Activated CD8-positive, alpha-beta memory T cell treated with anti-CD3 and anti-CD28 coated beads, Interleukin-2, amount 10 ng/mL, durations not matched to agents 7 days and 5 days (primary cell): ENCODE measurements around the gene CEP350. TPM values are rescaled to one million over a fixed set of nuclear protein-coding genes. Genes with fewer than 3 reads are reported as not detected.
"Not testable (repeated sequence)": the region's sequence is repeated elsewhere in the genome, so short reads cannot be mapped to it uniquely, and the experiment has no call there.

Source experiments
- ATAC-seq: fragments of 150-1000 bp; cut with Tn5 transposase; one replicate; pipeline ENCODE4 v1.10.0; 2021; ENCODE audit warnings: moderate library complexity
- CTCF ChIA-PET: fragments of 350-600 bp; sonication (Branson Sonifier 250); formaldehyde crosslinking; loops from one replicate; lab custom pipeline; 2021; ENCODE audit warnings: antibody characterized with exemption; lab: Charles Lee
- DNase-seq: peaks from one replicate; pipeline ENCODE4 v3.0.0-alpha.2; 2020
- H3K27ac Mint-ChIP-seq: one replicate; pipeline ENCODE4 v1.8.0; 2021; ENCODE audit warnings: mild to moderate bottlenecking, mixed read lengths
- H3K27me3 Mint-ChIP-seq: one replicate; pipeline ENCODE4 v1.8.0; 2021; ENCODE audit warnings: mixed read lengths
- H3K36me3 Mint-ChIP-seq: one replicate; pipeline ENCODE4 v1.8.0; 2021; ENCODE audit warnings: mild to moderate bottlenecking, mixed read lengths
- H3K4me1 Mint-ChIP-seq: one replicate; pipeline ENCODE4 v1.8.0; 2021; ENCODE audit warnings: mixed read lengths
- H3K4me3 Mint-ChIP-seq: one replicate; pipeline ENCODE4 v1.8.0; 2021; ENCODE audit warnings: mild to moderate bottlenecking, moderate library complexity, mixed read lengths
- H3K9me3 Mint-ChIP-seq: one replicate; pipeline ENCODE4 v1.8.0; 2022; ENCODE audit warnings: low read depth, mixed read lengths
- total RNA-seq, 2 experiments: library from RNA; stranded (reverse); gene quantifications; one replicate each; pipeline ENCODE4 v1.2.3, GENCODE V29; 2021

CEP350 gene
- total RNA-seq, 2 experiments from 2014 or later: 50.7 to 61.7 TPM

DNA sequence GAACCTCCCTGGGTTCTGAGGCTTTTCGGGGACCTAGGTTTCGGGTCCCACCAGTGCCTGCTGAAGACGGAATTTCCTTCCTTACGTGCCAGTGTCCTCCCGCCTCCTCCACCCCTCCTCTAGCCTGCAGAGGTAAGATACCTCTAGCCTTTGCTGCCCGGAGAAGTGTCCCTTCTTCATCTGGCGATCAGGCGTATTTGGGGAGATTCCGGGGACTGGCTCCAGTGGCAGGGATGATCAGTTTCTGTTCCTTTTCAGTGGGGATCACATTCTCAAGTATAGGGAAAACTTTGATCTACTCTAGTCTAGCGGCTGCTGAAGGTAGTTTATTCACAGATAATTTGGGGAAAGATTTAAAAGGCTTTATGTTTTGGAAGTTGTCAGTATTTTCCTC, 674 bp downstream of the CEP350 start:
- peaks cover 41% of the 10 kb centered on the region for H3K4me1 Mint-ChIP-seq
- no peaks in the 10 kb centered on the region for H3K9me3 Mint-ChIP-seq
- H3K4me3 Mint-ChIP-seq: peak overlapping the region; percentile 80
- no peak for ATAC-seq
- no peak for DNase-seq
- CTCF ChIA-PET: interaction anchor here (0.6 to 0.9 kb wide), 3 partner anchors 18 to 97 kb away, joined by 3 read pairs; no protein-coding TSS in a partner anchor
- H3K27me3 Mint-ChIP-seq: no peaks in the 10 kb centered on the region
- peak overlapping the region; percentile 85 for H3K27ac Mint-ChIP-seq
- H3K36me3 Mint-ChIP-seq: peaks cover 1% of the 10 kb centered on the region

DNA sequence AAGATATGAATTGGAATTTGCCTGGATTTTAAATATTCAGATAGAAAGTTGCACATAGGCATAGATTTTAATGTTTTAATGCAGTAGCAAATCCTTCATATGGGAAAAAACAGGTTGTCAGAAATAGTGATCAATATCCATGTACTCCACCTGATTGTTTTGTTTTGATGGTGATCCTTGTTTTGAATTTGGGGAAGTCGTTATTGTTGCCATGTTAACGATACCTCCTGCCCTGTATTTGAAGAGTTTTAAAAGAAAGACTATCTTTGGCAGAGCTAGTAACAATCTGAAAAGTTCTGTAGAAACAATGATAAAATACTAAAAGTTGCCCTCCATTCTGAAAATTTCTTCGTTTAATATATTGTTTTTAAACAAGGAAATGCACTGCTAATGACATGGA, 1.1 kb downstream of the CEP350 start:
- CTCF ChIA-PET: interaction anchor here (0.6 to 0.9 kb wide), 3 partner anchors 17 to 96 kb away, joined by 3 read pairs; no protein-coding TSS in a partner anchor
- Mint-ChIP-seq H3K27ac (peak overlapping the region; percentile 85), H3K27me3 (no peaks in the 10 kb centered on the region), H3K4me1 (peaks cover 41% of the 10 kb centered on the region), H3K36me3 (peaks cover 1% of the 10 kb centered on the region), H3K4me3 (peak overlapping the region; percentile 80), H3K9me3 (no peaks in the 10 kb centered on the region)
- ATAC-seq (no peak), DNase-seq (no peak)

DNA sequence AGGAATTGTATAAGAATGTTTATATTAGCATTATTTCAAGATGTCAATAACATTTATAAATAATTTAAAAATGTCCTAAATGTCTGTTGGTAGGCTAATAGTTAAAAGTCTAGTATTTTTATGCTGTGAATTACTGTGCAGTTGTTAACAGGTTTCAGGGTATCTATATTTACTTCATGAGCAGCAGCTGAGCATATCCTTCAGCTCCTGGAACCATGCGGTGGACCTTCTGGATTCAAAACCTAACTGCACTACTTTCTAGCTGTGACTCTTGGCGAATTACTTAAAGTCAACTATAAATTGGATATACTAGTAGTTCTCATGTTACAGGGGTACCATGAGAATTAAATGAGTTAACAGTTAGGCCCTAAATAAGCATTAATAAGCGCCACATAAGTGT, 3.7 kb downstream of the CEP350 start:
- CTCF ChIA-PET: no interaction called here
- DNase-seq: no peak
- Mint-ChIP-seq H3K36me3 (peaks cover 16% of the 10 kb centered on the region), H3K4me3 (no peak overlapping the region), H3K27ac (no peak overlapping the region), H3K9me3 (no peaks in the 10 kb centered on the region), H3K27me3 (no peaks in the 10 kb centered on the region), H3K4me1 (peaks cover 27% of the 10 kb centered on the region)
- ATAC-seq: no peak

DNA sequence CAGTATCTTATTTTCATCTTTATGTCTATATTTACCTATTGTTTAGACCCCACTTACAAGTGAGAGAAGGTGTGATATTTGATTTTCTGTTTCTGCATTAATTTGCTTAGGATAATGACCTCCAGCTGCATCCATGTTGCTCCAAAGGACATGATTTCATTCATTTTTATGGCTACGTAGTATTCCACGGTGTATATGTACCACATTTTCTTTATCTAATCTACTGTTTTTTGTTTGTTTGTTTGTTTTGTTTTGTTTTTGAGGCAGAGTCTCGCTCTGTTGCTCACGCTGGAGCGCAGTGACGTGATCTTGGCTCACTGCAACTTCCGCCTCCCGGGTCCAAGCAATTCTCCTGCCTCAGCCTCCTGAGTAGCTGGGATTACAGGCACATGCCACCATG, 7.6 kb downstream of the CEP350 start:
- H3K27ac Mint-ChIP-seq, H3K4me3 Mint-ChIP-seq, CTCF ChIA-PET, H3K27me3 Mint-ChIP-seq, ATAC-seq, H3K9me3 Mint-ChIP-seq, DNase-seq: not testable (repeated sequence)
- Mint-ChIP-seq H3K36me3 (peaks cover 31% of the 10 kb centered on the region), H3K4me1 (peaks cover 21% of the 10 kb centered on the region)

DNA sequence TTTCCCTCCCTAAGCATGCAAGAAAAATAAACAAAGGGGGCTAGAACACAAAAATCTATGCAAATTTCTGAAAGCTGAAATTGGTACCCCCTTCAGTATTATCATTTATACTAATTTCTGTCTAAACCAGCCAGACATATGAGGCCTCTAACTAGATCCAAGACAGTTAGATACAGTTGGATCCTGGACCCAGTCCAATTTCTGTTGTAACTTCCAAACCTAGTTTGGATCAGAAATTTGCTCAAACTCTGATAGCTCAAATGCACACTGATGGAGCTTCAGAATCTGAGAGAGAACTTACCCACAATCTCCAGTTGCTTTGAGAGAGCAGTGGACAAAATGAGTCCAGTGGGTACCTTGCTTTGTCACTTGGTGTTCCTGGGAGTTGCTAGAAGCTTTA, 11.9 kb downstream of the CEP350 start:
- no peak overlapping the region for H3K27ac Mint-ChIP-seq
- no peak overlapping the region for H3K4me3 Mint-ChIP-seq
- H3K36me3 Mint-ChIP-seq: peaks cover 40% of the 10 kb centered on the region
- peaks cover 22% of the 10 kb centered on the region for H3K4me1 Mint-ChIP-seq
- no peaks in the 10 kb centered on the region for H3K27me3 Mint-ChIP-seq
- no peak for DNase-seq
- CTCF ChIA-PET: interaction anchor here (0.7 to 1.3 kb wide), 2 partner anchors 25 to 156 kb away, joined by 3 read pairs; no protein-coding TSS in a partner anchor
- no peak for ATAC-seq
- peaks cover 2% of the 10 kb centered on the region for H3K9me3 Mint-ChIP-seq

DNA sequence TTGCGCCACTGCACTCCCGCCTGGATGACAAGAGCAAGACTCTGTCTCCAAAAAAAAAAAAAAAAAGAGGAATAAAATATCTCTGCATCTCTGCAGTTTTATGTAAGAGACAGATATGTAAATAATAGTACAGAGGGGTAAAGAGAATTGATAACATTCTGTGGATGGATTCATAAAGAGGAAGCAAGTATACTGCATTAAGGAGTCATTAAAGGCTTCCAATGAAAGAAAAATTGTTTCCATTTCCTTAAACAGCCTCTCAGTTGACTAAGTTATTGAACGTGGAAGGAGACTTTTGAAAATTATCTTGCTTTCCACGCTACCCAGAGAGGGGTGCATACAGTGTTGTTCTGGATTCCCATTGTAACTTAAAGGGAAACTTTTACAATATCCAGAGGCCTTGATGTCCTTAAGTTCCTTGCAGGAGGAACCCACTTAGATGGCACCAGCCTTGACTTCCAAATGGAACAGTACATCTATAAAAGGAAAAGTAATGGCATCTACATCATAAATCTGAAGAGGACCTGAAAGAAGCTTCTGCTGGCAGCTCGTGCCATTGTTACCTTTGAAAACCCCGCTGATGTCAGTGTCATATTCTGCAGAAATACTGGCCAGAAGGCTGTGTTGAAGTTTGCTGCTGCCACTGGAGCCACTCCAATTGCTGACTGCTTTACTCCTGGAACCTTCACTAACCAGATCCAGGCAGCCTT, 13.8 kb downstream of the CEP350 start:
- Mint-ChIP-seq H3K27ac (no peak overlapping the region), H3K27me3 (no peaks in the 10 kb centered on the region), H3K9me3 (peaks cover 4% of the 10 kb centered on the region), H3K4me3 (no peak overlapping the region), H3K4me1 (peaks cover 24% of the 10 kb centered on the region), H3K36me3 (peaks cover 39% of the 10 kb centered on the region)
- ATAC-seq (no peak), DNase-seq (no peak)
- CTCF ChIA-PET: no interaction called here

DNA sequence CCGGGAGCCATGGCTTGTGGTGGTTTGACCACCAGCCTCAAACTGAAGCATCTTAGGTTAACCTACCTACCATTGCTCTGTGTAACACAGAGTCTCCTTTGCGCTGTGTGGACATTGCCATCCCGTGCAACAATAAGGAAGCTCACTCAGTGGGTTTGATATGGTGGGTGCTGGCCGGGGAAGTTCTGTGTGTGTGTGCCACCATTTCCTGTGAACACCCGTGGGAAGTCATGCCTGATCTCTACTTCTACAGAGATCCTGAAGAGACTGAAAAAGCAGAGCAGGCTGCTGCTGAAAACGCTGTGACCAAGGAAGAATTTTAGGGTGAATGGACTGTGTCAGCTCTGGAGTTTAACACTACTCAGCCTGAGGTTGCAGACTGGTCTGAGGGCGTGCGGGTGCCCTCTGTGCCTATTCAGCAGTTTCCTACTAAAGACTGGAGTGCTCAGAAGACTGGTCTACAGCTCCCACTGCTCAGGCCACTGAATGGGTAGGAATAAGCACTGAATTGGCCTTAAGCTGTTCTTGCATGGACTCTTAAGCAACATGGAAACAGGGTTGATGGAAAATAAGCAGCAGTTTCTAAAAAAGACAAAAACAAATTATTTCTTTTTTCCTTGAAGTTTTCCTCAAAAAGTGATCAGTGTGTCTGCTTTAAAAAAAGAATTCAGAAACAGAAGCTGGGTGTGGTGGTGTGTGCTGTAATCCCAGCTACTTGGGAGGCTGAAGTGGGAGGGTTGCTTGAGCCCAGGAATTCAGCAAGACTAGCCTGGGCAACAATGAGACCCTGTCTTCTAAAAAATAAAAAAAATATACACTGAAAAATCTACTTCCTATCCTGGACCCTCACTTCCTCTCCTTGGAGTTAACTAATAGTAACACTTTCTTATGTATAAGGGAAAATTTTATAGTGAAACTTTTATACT, 14.6 kb downstream of the CEP350 start:
- Mint-ChIP-seq H3K27me3 (no peaks in the 10 kb centered on the region), H3K4me1 (peaks cover 20% of the 10 kb centered on the region), H3K27ac (no peak overlapping the region), H3K4me3 (no peak overlapping the region), H3K36me3 (peaks cover 42% of the 10 kb centered on the region), H3K9me3 (peaks cover 4% of the 10 kb centered on the region)
- CTCF ChIA-PET: no interaction called here
- DNase-seq (no peak), ATAC-seq (no peak)

DNA sequence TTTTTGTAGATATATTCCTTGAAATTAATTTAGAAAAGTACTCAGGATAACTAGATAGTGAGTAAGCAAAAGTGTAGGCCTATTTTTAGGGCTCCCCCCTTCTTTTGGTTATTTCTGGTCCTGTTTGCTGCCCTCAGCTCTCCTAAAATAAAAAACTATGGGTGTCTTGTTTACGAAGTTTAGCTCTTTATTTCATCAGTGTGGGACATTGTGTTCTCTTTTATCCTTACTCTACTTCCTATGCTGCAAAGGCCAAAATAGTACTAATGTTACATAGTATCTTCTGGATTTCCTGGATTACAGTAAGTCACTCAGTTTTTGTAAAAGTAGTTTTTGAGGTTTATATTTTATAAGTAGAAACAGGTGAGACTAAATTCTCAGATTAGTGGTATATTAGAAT, 15.4 kb downstream of the CEP350 start:
- Mint-ChIP-seq H3K27me3 (no peaks in the 10 kb centered on the region), H3K4me3 (no peak overlapping the region), H3K36me3 (peaks cover 38% of the 10 kb centered on the region), H3K27ac (no peak overlapping the region), H3K9me3 (peaks cover 4% of the 10 kb centered on the region), H3K4me1 (peaks cover 13% of the 10 kb centered on the region)
- DNase-seq (no peak), ATAC-seq (no peak)
- CTCF ChIA-PET: no interaction called here

DNA sequence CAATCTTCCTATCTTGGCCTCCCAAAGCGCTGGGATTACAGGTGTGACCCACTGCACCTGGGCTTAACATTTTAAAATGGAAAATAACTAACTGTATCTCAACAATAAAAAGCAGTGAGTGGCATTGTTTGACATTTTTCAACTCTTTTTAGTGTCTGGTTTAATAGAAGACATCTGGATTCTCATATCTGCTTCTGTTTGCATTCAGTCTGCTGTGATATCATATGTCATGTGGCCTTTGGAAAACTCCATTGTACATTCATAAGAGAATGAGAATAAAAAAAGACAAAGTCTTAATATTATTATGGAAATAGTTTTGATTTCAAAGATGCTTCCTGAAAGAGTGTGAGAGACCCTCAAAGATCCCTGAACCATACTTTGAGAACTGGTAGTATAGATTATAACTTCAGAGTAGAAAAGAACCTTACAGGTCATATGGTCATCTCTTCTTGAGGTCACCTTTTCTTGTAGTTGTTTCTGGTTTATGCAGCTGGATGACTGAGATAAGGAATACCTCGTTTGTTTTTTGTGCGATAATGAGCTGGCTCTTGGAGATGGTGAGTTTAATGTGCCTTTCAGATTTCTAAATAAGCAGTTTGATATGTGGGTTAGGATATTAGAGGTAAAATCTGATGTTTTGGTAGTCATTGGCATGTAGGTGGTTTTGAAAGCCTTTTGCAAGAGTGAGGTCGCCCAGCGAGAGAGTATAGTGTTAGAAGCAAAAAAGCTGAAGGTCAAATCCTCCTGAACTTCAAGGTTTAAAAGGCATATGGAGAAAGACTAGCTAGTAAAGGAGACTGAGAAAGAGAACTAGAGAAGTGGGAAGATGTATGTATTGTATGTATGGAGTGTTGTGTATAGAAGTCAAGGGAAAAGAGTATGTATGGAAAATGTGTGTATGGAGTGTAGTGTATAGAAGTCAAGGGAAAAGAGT, 17.2 kb downstream of the CEP350 start:
- H3K4me3 Mint-ChIP-seq: no peak overlapping the region
- peaks cover 4% of the 10 kb centered on the region for H3K9me3 Mint-ChIP-seq
- H3K4me1 Mint-ChIP-seq: peaks cover 11% of the 10 kb centered on the region
- no peaks in the 10 kb centered on the region for H3K27me3 Mint-ChIP-seq
- H3K36me3 Mint-ChIP-seq: peaks cover 30% of the 10 kb centered on the region
- ATAC-seq (no peak), DNase-seq (no peak)
- CTCF ChIA-PET: no interaction called here
- no peak overlapping the region for H3K27ac Mint-ChIP-seq

DNA sequence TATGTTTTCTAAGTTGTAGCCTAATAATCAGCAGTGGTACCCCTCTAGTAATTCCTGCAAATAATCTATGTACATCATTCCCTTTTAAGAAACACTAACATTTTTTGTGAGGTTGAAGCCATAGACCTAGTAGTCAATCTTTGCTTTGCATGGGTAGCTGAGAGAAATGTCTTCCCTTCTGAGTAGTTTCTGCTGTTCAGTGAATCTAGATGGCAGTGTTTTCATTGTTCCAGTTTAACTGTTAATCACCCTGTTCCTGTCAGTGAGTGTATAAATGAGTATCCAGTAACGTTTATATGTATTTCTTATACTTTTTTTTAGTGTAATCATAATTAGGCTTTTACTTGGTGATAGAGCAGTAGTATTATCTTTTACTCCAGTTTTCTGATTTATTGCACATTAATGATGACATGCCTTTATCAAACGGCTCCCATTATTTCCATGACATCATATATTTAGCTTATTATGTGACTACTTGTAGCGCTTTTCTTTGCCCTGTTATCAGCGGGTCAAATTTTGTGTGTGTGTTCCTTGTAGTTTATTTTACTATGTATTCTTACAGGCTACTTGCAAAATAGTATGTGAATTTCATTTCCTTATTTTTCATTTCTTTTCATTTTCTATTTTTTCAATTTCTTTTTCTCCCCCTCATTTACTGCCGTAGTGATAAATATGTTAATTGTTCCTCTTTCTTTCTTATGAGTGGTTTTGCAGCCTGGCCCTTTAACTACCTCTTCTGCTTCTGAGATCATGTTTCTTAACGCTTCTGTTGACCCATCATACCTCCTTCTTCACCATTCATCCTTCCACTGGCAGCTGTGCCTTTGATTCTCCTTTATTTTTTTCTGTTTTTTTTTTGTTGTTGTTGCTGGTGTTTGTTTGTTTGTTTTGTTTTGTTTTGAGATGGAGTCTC, 18.8 kb downstream of the CEP350 start:
- CTCF ChIA-PET: interaction anchor here (0.7 kb wide), 1 partner anchor 18 kb away, joined by 3 read pairs; no protein-coding TSS in a partner anchor
- ATAC-seq (no peak), DNase-seq (no peak)
- H3K27me3 Mint-ChIP-seq: no peaks in the 10 kb centered on the region
- H3K9me3 Mint-ChIP-seq: peaks cover 2% of the 10 kb centered on the region
- no peak overlapping the region for H3K4me3 Mint-ChIP-seq
- peaks cover 25% of the 10 kb centered on the region for H3K36me3 Mint-ChIP-seq
- no peak overlapping the region for H3K27ac Mint-ChIP-seq
- H3K4me1 Mint-ChIP-seq: peaks cover 11% of the 10 kb centered on the region

DNA sequence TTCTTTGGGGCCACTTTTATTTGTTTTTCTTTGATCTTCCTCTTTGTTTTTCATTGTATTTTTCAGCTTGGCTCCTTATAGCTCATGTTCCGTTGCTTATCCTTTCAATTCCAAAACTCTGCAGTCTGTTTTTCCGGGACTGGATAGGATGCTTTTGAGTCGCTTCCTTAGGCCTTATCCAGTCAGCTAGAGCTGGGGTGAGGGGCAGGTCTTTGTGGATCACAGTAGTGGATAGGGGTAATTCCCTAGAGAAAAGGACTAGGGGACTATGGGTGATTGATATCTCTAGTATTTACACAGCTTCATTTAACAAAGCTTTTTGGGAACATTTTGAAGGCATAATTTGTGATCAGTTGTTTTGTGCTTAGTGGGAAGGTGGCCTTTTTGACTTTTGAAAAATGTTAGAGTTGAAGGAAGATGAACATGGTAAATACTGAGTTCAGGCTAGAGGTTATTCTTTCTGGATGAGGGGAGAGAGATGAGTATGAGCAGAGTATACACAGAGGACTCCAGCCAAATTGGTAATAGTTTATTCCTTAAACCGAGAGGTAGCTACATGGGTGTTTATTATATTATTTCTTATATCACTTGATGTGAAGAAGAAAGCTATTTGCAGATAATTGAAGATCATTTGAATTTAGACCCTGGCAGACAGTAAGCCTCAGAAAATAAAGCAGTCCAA, 22.5 kb downstream of the CEP350 start:
- no peak overlapping the region for H3K4me3 Mint-ChIP-seq
- H3K27ac Mint-ChIP-seq: no peak overlapping the region
- peaks cover 25% of the 10 kb centered on the region for H3K36me3 Mint-ChIP-seq
- no peak for DNase-seq
- no peaks in the 10 kb centered on the region for H3K27me3 Mint-ChIP-seq
- CTCF ChIA-PET: interaction anchor here (0.9 to 1.8 kb wide), 3 partner anchors 22 to 202 kb away, joined by 3 to 5 read pairs (median 3); no protein-coding TSS in a partner anchor
- H3K4me1 Mint-ChIP-seq: peaks cover 3% of the 10 kb centered on the region
- H3K9me3 Mint-ChIP-seq: peaks cover 6% of the 10 kb centered on the region
- no peak for ATAC-seq
